Mucosa of stomach (tissue), 1 donor: Measurements from ENCODE around the gene SLC6A11.

Experiments
- H3K27me3 ChIP-seq: one replicate; pipeline ENCODE4 v1.7.0; 2013; ENCODE audit warnings: mild to moderate bottlenecking, low read length; ENCODE audit not compliant: control insufficient read depth, insufficient read depth
- H3K36me3 ChIP-seq: one replicate; pipeline ENCODE4 v1.7.0; 2013; ENCODE audit warnings: low read length; ENCODE audit not compliant: control insufficient read depth, insufficient read depth
- H3K4me1 ChIP-seq: one replicate; pipeline ENCODE4 v1.7.0; 2013; ENCODE audit warnings: mild to moderate bottlenecking, low read length; ENCODE audit not compliant: control insufficient read depth, insufficient read depth
- H3K4me3 ChIP-seq: one replicate; pipeline ENCODE4 v1.7.0; 2013; ENCODE audit warnings: low read length
- H3K9ac ChIP-seq: one replicate; pipeline ENCODE4 v1.7.0; 2013; ENCODE audit warnings: mild to moderate bottlenecking, low read length, moderate library complexity
- H3K9me3 ChIP-seq: one replicate; pipeline ENCODE4 v1.7.0; 2013; ENCODE audit warnings: mild to moderate bottlenecking, low read length, moderate library complexity; ENCODE audit not compliant: control insufficient read depth
- donor health status: Pancreatic carcinoma.

SLC6A11 gene

GRCh38 chr3:10911350-10912002, 95.4 kb downstream of the SLC6A11 start:
- H3K4me3 ChIP-seq = no peak overlapping the region
- peaks cover 4% of the 10 kb centered on the region for H3K27me3 ChIP-seq

GRCh38 chr3:10912786-10913185, 96.8 kb downstream of the SLC6A11 start:
- no peaks in the 10 kb centered on the region for H3K36me3 ChIP-seq
- no peak overlapping the region for H3K4me3 ChIP-seq
- H3K27me3 ChIP-seq = peaks cover 4% of the 10 kb centered on the region
- no peaks in the 10 kb centered on the region for H3K9me3 ChIP-seq
- H3K9ac ChIP-seq = no peak overlapping the region
- no peaks in the 10 kb centered on the region for H3K4me1 ChIP-seq

More at GRCh38 chr3:10911350-10912002, 95.4 kb downstream of the SLC6A11 start:
- Histone ChIP-seq H3K4me1 (no peaks in the 10 kb centered on the region), H3K36me3 (no peaks in the 10 kb centered on the region), H3K9ac (no peak overlapping the region), H3K9me3 (no peaks in the 10 kb centered on the region)

- H3K9ac ChIP-seq = no peak overlapping the region
- H3K27me3 ChIP-seq = peaks cover 4% of the 10 kb centered on the region
Measured at GRCh38 chr3:10915376-10915775, 99.3 kb downstream of the SLC6A11 start.

GRCh38 chr3:10917176-10917575, 101.1 kb downstream of the SLC6A11 start:
- H3K9me3 ChIP-seq = no peaks in the 10 kb centered on the region
- no peak overlapping the region for H3K9ac ChIP-seq
- H3K36me3 ChIP-seq = no peaks in the 10 kb centered on the region
- H3K27me3 ChIP-seq = peaks cover 4% of the 10 kb centered on the region
- H3K4me3 ChIP-seq = no peak overlapping the region
- H3K4me1 ChIP-seq = no peaks in the 10 kb centered on the region

More at GRCh38 chr3:10915376-10915775, 99.3 kb downstream of the SLC6A11 start:
- Histone ChIP-seq H3K9me3 (no peaks in the 10 kb centered on the region), H3K36me3 (no peaks in the 10 kb centered on the region), H3K4me3 (no peak overlapping the region), H3K4me1 (no peaks in the 10 kb centered on the region)

- H3K36me3 ChIP-seq = no peaks in the 10 kb centered on the region
- no peaks in the 10 kb centered on the region for H3K4me1 ChIP-seq
- H3K9me3 ChIP-seq = no peaks in the 10 kb centered on the region
- no peak overlapping the region for H3K4me3 ChIP-seq
- H3K9ac ChIP-seq = no peak overlapping the region
- no peaks in the 10 kb centered on the region for H3K27me3 ChIP-seq
Measured at GRCh38 chr3:10918011-10918410, 102.0 kb downstream of the SLC6A11 start.

- Histone ChIP-seq H3K9ac (no peak overlapping the region), H3K4me1 (no peaks in the 10 kb centered on the region)
Measured at GRCh38 chr3:10919636-10920035, 103.6 kb downstream of the SLC6A11 start.

GRCh38 chr3:10925436-10926255, 109.6 kb downstream of the SLC6A11 start:
- H3K9me3 ChIP-seq = no peaks in the 10 kb centered on the region
- no peak overlapping the region for H3K9ac ChIP-seq
- H3K27me3 ChIP-seq = no peaks in the 10 kb centered on the region
- H3K4me1 ChIP-seq = no peaks in the 10 kb centered on the region
- H3K4me3 ChIP-seq = no peak overlapping the region
- no peaks in the 10 kb centered on the region for H3K36me3 ChIP-seq

More at GRCh38 chr3:10919636-10920035, 103.6 kb downstream of the SLC6A11 start:
- Histone ChIP-seq H3K9me3 (no peaks in the 10 kb centered on the region), H3K36me3 (no peaks in the 10 kb centered on the region), H3K4me3 (no peak overlapping the region), H3K27me3 (no peaks in the 10 kb centered on the region)

GRCh38 chr3:10926256-10926810, 110.3 kb downstream of the SLC6A11 start:
- Histone ChIP-seq H3K9me3 (no peaks in the 10 kb centered on the region), H3K4me3 (no peak overlapping the region), H3K27me3 (no peaks in the 10 kb centered on the region), H3K9ac (no peak overlapping the region), H3K36me3 (no peaks in the 10 kb centered on the region), H3K4me1 (no peaks in the 10 kb centered on the region)

GRCh38 chr3:10926811-10927521, 110.9 kb downstream of the SLC6A11 start:
- Histone ChIP-seq H3K4me1 (no peaks in the 10 kb centered on the region), H3K27me3 (no peaks in the 10 kb centered on the region), H3K36me3 (no peaks in the 10 kb centered on the region), H3K4me3 (no peak overlapping the region), H3K9me3 (no peaks in the 10 kb centered on the region), H3K9ac (no peak overlapping the region)

- H3K36me3 ChIP-seq = no peaks in the 10 kb centered on the region
- H3K9me3 ChIP-seq = no peaks in the 10 kb centered on the region
- no peak overlapping the region for H3K9ac ChIP-seq
- no peak overlapping the region for H3K4me3 ChIP-seq
- H3K4me1 ChIP-seq = no peaks in the 10 kb centered on the region
- no peaks in the 10 kb centered on the region for H3K27me3 ChIP-seq
Measured at GRCh38 chr3:10927551-10927950, 111.5 kb downstream of the SLC6A11 start.

- Histone ChIP-seq H3K9me3 (no peaks in the 10 kb centered on the region), H3K4me1 (no peaks in the 10 kb centered on the region), H3K36me3 (no peaks in the 10 kb centered on the region), H3K27me3 (no peaks in the 10 kb centered on the region), H3K4me3 (no peak overlapping the region), H3K9ac (no peak overlapping the region)
Measured at GRCh38 chr3:10928407-10928960, 112.5 kb downstream of the SLC6A11 start.
